Keratinocyte (primary cell): Measurements from ENCODE around the gene NBEA. TPM values are rescaled to one million over a fixed set of nuclear protein-coding genes. Genes with fewer than 3 reads are reported as not detected.

ENCODE experiments used
- DNase-seq: peaks from one replicate; pipeline ENCODE4 v3.0.0-alpha.2; 2011; ENCODE audit warnings: low read depth, missing footprints, low spot score
- FAIRE-seq: peaks from 2 replicates; lab custom pipeline; 2011; peaks lifted over from hg19 to GRCh38; lab: Jason Lieb, UNC
- H2AFZ ChIP-seq: 2 replicates; pipeline ENCODE4 v1.6.0; 2012; ENCODE audit warnings: low read length, control low read depth, inconsistent platforms; ENCODE audit not compliant: control insufficient read depth
- H3K27ac ChIP-seq: 2 replicates; pipeline ENCODE4 v1.5.1; 2011; ENCODE audit warnings: low read length; ENCODE audit not compliant: control insufficient read depth, insufficient read depth
- H3K27me3 ChIP-seq: 3 replicates; pipeline ENCODE4 v1.6.0; 2011; ENCODE audit warnings: low read length; ENCODE audit not compliant: control insufficient read depth, insufficient read depth; ENCODE audit errors: extremely low read depth
- H3K36me3 ChIP-seq, 2 experiments: 2 replicates in 1 of 2; 3 replicates in 1 of 2; pipeline ENCODE4 v1.5.1; 2011; ENCODE audit warnings: low read length in 2 of 2, mild to moderate bottlenecking in 1 of 2; ENCODE audit not compliant: control insufficient read depth in 2 of 2, insufficient read depth in 2 of 2; ENCODE audit errors: extremely low read depth in 1 of 2
- H3K4me1 ChIP-seq: 3 replicates; pipeline ENCODE4 v1.5.1; 2011; ENCODE audit warnings: low read length; ENCODE audit not compliant: control insufficient read depth, insufficient read depth; ENCODE audit errors: extremely low read depth
- H3K4me2 ChIP-seq: 3 replicates; pipeline ENCODE4 v1.6.0; 2011; ENCODE audit warnings: low read depth, low read length; ENCODE audit not compliant: control insufficient read depth, insufficient read depth; ENCODE audit errors: extremely low read depth
- H3K4me3 ChIP-seq, 3 experiments: fragments of 200-600 bp in 1 of 3; sonication (generic) in 1 of 3; 2 replicates in 2 of 3; 3 replicates in 1 of 3; pipeline ENCODE4 v1.5.1; 2011 to 2016; ENCODE audit warnings: low read length in 3 of 3, mild to moderate bottlenecking in 3 of 3, control low read depth in 2 of 3, inconsistent platforms in 1 of 3, low read depth in 1 of 3, mixed read lengths in 1 of 3, mixed run types in 1 of 3, moderate library complexity in 1 of 3; ENCODE audit not compliant: control insufficient read depth in 2 of 3, insufficient read depth in 2 of 3; ENCODE audit errors: extremely low read depth in 1 of 3
- H3K79me2 ChIP-seq: 2 replicates; pipeline ENCODE4 v1.6.0; 2012; ENCODE audit warnings: low read length; ENCODE audit not compliant: control insufficient read depth, insufficient read depth
- H3K9ac ChIP-seq: 3 replicates; pipeline ENCODE4 v1.6.0; 2011; ENCODE audit warnings: low read length; ENCODE audit not compliant: control insufficient read depth, insufficient read depth; ENCODE audit errors: extremely low read depth
- H3K9me1 ChIP-seq: 3 replicates; pipeline ENCODE4 v1.6.0; 2011; ENCODE audit warnings: low read length; ENCODE audit not compliant: control insufficient read depth, insufficient read depth; ENCODE audit errors: extremely low read depth
- H3K9me3 ChIP-seq: 2 replicates; pipeline ENCODE4 v1.5.1; 2012; ENCODE audit warnings: low read depth, low read length; ENCODE audit not compliant: control insufficient read depth
- H4K20me1 ChIP-seq: 3 replicates; pipeline ENCODE4 v1.6.0; 2011; ENCODE audit warnings: low read length; ENCODE audit not compliant: control insufficient read depth, insufficient read depth; ENCODE audit errors: extremely low read depth
- CTCF ChIP-seq, 3 experiments: IDR thresholded peaks in 1 of 3; conservative IDR thresholded peaks in 1 of 3; optimal IDR thresholded peaks in 1 of 3; 2 replicates in 2 of 3; 3 replicates in 1 of 3; pipeline versions ENCODE3 to v1.5.1; 2011; ENCODE audit warnings: low read length in 3 of 3, mild to moderate bottlenecking in 3 of 3, moderate library complexity in 2 of 3, control low read depth in 1 of 3, inconsistent platforms in 1 of 3; ENCODE audit not compliant: insufficient read depth in 2 of 3; ENCODE audit errors: extremely low read depth in 1 of 3
- EZH2 ChIP-seq: IDR thresholded peaks from one replicate; pipeline ENCODE4 v1.6.1; 2012; ENCODE audit warnings: inconsistent platforms, mild to moderate bottlenecking, low read length, moderate library complexity
- dilution Hi-C: fragments of 300-500 bp; cut with MboI; formaldehyde crosslinking; loops from one replicate; pipeline ENCODE4 v1.7.0; 2020; ENCODE audit warnings: low sequenced_read_pairs; ENCODE audit not compliant: extremely low pct_ligation_motif_present
- polyA plus RNA-seq, 5 experiments: library from polyadenylated mRNA; depleted of rRNA in 3 of 5; stranded (reverse) in 3 of 5; stranded (forward) in 1 of 5; unstranded in 1 of 5; fragments of >200 nt; gene quantifications; 1 replicate in 1 of 5; 2 replicates in 3 of 5; 3 replicates in 1 of 5; pipeline versions ENCODE4 v1.2.1 to v1.2.3, GENCODE V29; 2011 to 2012; ENCODE audit warnings: missing spikeins in 2 of 5, low read depth in 1 of 5, low replicate concordance in 1 of 5

NBEA gene
- polyA plus RNA-seq, 1 donor (not counting 4 experiments of a cell fraction or from before 2014, with no cell fraction given) = 0.05 TPM

GRCh38 chr13:35502456-35502855 is 560.4 kb downstream of the NBEA start:
- DNase-seq = no peak
- H3K9me1 ChIP-seq = no peaks in the 10 kb centered on the region
- H4K20me1 ChIP-seq = no peaks in the 10 kb centered on the region
- H3K9me3 ChIP-seq = no peaks in the 10 kb centered on the region
- dilution Hi-C loops = no loop called here
- no peak overlapping the region for H2AFZ ChIP-seq
- H3K36me3 ChIP-seq = no peaks in the 10 kb centered on the region
- no peaks in the 10 kb centered on the region for H3K79me2 ChIP-seq
- no peak overlapping the region for H3K4me3 ChIP-seq
- H3K9ac ChIP-seq = no peak overlapping the region
- no peak overlapping the region for H3K27ac ChIP-seq
- no peak overlapping the region for H3K4me2 ChIP-seq
- TF ChIP-seq EZH2 (no peak), CTCF (optimal IDR thresholded peaks at IDR 0.05 in 1 of 3, IDR thresholded peaks at IDR 0.05 in 1 of 3, conservative IDR thresholded peaks at IDR 0.05 in 1 of 3; ENCODE audit: extremely low read depth in 1 of 3, insufficient read depth in 2 of 3, low read length in 3 of 3) (no peak)
- no peak for FAIRE-seq
- no peaks in the 10 kb centered on the region for H3K27me3 ChIP-seq
- no peaks in the 10 kb centered on the region for H3K4me1 ChIP-seq

- dilution Hi-C loops = no loop called here
- DNase-seq = no peak
- FAIRE-seq = no peak
- no peaks in the 10 kb centered on the region for H4K20me1 ChIP-seq
- TF ChIP-seq CTCF (optimal IDR thresholded peaks at IDR 0.05 in 1 of 3, IDR thresholded peaks at IDR 0.05 in 1 of 3, conservative IDR thresholded peaks at IDR 0.05 in 1 of 3; ENCODE audit: extremely low read depth in 1 of 3, insufficient read depth in 2 of 3, low read length in 3 of 3) (no peak), EZH2 (no peak)
- no peak overlapping the region for H3K4me2 ChIP-seq
- H3K27ac ChIP-seq = no peak overlapping the region
- H3K9me3 ChIP-seq = no peaks in the 10 kb centered on the region
- no peak overlapping the region for H3K4me3 ChIP-seq
- no peaks in the 10 kb centered on the region for H3K27me3 ChIP-seq
- H3K36me3 ChIP-seq = no peaks in the 10 kb centered on the region
- no peak overlapping the region for H3K9ac ChIP-seq
- no peak overlapping the region for H2AFZ ChIP-seq
- H3K79me2 ChIP-seq = no peaks in the 10 kb centered on the region
- H3K9me1 ChIP-seq = no peaks in the 10 kb centered on the region
- H3K4me1 ChIP-seq = no peaks in the 10 kb centered on the region
Observed at GRCh38 chr13:35512271-35512920, 570.3 kb downstream of the NBEA start.
